BLaER1 treated with 17β-estradiol and CSF1 and Interleukin-3, amounts not matched to agents 10 nM and 100 nM (cell line): ENCODE measurements around the gene ITPRIPL2.

Experiments used
- H3K27ac ChIP-seq, 11 experiments: shearing (Covaris generic); formaldehyde crosslinking; 2 replicates each; pipeline ENCODE4 v1.8.1; 2022
- H3K27me3 ChIP-seq, 11 experiments: shearing (Covaris generic); formaldehyde crosslinking; 2 replicates each; pipeline ENCODE4 v1.8.1; 2022
- H3K36me3 ChIP-seq, 11 experiments: shearing (Covaris generic); formaldehyde crosslinking; 2 replicates each; pipeline ENCODE4 v1.8.1; 2022
- H3K4me1 ChIP-seq, 10 experiments: shearing (Covaris generic); formaldehyde crosslinking; 2 replicates each; pipeline ENCODE4 v1.8.1; 2022
- H3K4me2 ChIP-seq, 11 experiments: shearing (Covaris generic); formaldehyde crosslinking; 2 replicates each; pipeline ENCODE4 v1.8.1; 2022
- H3K4me3 ChIP-seq, 10 experiments: shearing (Covaris generic); formaldehyde crosslinking; 2 replicates each; pipeline ENCODE4 v1.8.1; 2022
- H3K9ac ChIP-seq, 11 experiments: shearing (Covaris generic); formaldehyde crosslinking; 2 replicates each; pipeline ENCODE4 v1.8.1; 2022
- H3K9me3 ChIP-seq, 11 experiments: shearing (Covaris generic); formaldehyde crosslinking; replicated peaks in 1 of 11; 2 replicates each; pipeline ENCODE4 v1.8.1; 2022
- H4K20me1 ChIP-seq, 11 experiments: shearing (Covaris generic); formaldehyde crosslinking; 2 replicates each; pipeline ENCODE4 v1.8.1; 2022
- Cebpa-rat ChIP-seq, 11 experiments: shearing (Covaris generic); IDR thresholded peaks; 2 replicates each; pipeline ENCODE4 v1.8.1; 2022

The ITPRIPL2 gene

DNA sequence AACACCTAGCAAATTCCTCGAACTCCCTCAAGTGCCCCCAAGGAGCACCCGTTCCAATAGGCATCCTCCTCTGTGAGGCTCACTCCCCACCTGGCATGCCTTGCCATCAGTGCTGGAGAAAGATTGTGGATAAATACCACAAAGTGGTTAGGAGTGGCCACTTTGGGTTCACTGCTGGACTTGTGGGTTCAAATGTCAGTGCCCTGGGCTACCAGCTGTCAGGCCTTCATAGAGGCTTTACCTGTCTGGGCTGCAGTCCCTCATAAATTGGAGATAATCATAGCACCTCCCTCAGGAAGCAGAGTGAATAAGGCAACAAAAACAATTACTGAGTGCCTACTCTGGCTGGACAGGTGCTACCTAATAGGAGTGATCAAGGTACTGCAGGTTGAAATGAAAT, 52.7 kb downstream of the ITPRIPL2 start:
- H3K27ac ChIP-seq, result no peak overlapping the region
- H3K9me3 ChIP-seq, result no peaks in the 10 kb centered on the region
- peaks cover 4 to 22% (median 9%) of the 10 kb centered on the region in 11 experiments; a peak in 16 of 22 replicates for H3K27me3 ChIP-seq
- H3K4me2 ChIP-seq, result no peak overlapping the region
- H3K36me3 ChIP-seq, result no peaks in the 10 kb centered on the region
- no peak overlapping the region for H3K4me3 ChIP-seq
- no peak overlapping the region for H3K9ac ChIP-seq
- TF ChIP-seq Cebpa-rat (IDR thresholded peaks at IDR 0.05), result no peak
- no peaks in the 10 kb centered on the region for H4K20me1 ChIP-seq
- no peaks in the 10 kb centered on the region for H3K4me1 ChIP-seq

DNA sequence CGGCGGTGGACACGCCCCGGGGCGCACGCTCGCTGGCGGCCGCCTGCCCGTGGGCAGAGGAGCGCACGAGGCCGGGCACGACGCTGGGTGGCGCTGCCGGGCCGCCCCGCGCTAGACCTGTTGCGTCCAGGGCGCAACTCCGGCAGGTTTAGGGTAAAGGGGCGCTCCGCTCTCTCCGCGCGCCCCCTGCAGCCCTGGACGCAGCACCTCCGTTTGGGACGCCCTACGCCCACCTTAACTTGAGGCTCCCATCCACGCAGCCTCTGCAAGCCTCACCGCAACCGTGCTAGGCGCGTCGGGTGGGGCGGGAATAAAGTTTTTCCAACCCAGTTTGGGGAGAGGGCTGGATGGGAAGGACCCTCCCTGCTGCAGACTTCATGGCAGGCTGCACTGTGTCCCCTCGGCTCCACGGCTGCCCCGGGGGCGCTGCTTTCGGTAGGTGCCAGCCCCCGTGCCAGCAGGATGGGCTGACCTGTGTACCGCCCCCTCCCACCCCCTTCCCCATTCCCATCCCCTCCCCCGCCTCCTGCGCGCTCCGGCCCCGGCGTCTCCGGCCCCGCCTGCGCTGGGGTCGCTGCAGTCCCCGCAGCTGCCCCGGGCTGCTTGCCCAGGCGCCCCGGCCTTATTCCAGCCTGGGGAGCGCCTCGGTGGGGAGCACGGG, 54.1 kb downstream of the ITPRIPL2 start, which contains the start of gene SYT17:
SYT17 (plus strand) TSS at position 531 of the 661 bp plus-strand sequence. CDS start 407 bp downstream, outside the sequence.
- Histone ChIP-seq H3K36me3 (no peaks in the 10 kb centered on the region), H3K4me2 (no peak within 1 kb of the TSS), H3K9me3 (no peaks in the 10 kb centered on the region), H3K27ac (no peak within 1 kb of the TSS), H4K20me1 (no peaks in the 10 kb centered on the region), H3K9ac (no peak within 1 kb of the TSS), H3K4me3 (no peak within 1 kb of the TSS), H3K27me3 (peaks cover 4 to 22% (median 9%) of the 10 kb centered on the region in 11 experiments; a peak in 16 of 22 replicates), H3K4me1 (peaks cover 0 to 10% (median 0%) of the 10 kb centered on the region in 10 experiments; a peak in 6 of 20 replicates)
- no peak for TF ChIP-seq Cebpa-rat (IDR thresholded peaks at IDR 0.05)

DNA sequence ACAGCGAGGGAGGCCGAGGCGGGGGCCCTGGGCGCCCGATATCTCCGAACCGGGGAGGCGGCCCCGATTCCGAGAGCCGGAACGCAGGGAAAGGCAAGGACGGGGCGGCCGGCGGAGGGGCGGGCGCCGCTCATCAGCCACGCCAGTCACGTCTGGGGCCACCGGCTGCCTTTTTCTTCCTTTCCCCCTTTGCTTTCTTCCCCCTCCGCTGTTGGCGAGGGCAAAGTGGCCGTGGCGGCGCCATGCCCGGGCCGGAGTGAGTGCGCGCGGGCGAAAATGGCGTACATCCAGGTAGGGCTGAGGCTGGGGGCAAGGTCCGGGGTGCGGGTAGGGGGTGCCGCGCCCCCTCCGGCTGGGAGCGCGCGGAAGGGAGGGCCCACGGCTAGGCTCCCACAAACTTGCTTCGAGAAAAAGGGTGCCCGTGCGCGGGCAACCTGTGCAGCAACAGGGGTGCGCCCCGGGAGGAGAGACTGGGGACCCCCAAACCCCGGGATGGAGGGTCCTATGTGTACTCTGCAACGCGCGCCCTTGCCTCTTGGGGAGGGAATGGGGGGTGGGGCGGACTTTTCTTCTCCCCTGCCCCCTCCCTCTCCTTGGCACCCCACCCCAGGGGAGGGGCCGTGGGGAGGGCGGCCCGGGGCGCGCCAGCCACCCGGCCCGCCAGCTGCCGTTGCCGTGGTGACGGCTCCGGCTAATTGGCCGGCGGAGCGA, 54.8 kb downstream of the ITPRIPL2 start:
- peaks cover 4 to 22% (median 9%) of the 10 kb centered on the region in 11 experiments; a peak in 16 of 22 replicates for H3K27me3 ChIP-seq
- H3K4me1 ChIP-seq, result peaks cover 0 to 10% (median 0%) of the 10 kb centered on the region in 10 experiments; a peak in 6 of 20 replicates
- H3K36me3 ChIP-seq, result no peaks in the 10 kb centered on the region
- no peaks in the 10 kb centered on the region for H4K20me1 ChIP-seq
- H3K9me3 ChIP-seq, result no peaks in the 10 kb centered on the region
- no peak overlapping the region for H3K9ac ChIP-seq
- no peak overlapping the region for H3K4me3 ChIP-seq
- no peak overlapping the region for H3K4me2 ChIP-seq
- no peak overlapping the region for H3K27ac ChIP-seq
- TF ChIP-seq Cebpa-rat (IDR thresholded peaks at IDR 0.05), result no peak

DNA sequence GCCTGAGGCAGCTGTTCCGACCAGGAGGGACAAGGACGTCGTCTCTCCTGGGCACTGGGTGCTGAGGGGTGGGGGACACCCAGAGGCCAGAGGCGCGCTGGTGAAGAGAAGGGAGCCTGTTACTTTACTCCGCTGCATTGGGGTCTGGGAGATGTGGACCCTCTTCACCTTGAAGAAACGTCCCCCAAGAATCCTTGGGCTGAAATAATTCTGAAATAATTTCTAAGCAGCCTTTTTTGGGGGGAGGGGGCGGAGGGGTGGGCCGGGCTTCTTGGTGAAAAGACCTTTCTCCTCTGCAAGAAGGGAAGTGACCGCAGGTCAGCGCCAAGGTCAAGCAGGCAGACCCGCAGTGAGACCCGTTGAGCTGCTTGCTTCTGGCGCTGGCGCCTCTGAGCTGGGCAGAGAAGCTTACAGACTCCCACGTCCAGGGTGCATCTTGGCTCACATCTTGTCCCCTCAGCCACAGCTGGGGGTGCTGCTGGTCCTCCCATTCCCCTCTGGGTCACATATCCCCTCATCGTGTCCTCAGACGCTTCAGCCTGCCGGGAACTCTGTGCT, 55.4 kb downstream of the ITPRIPL2 start:
- Histone ChIP-seq H4K20me1 (no peaks in the 10 kb centered on the region), H3K27ac (no peak overlapping the region), H3K36me3 (no peaks in the 10 kb centered on the region), H3K4me1 (peaks cover 0 to 10% (median 0%) of the 10 kb centered on the region in 10 experiments; a peak in 6 of 20 replicates), H3K9me3 (no peaks in the 10 kb centered on the region), H3K4me2 (no peak overlapping the region), H3K4me3 (no peak overlapping the region), H3K9ac (no peak overlapping the region), H3K27me3 (peaks cover 4 to 22% (median 9%) of the 10 kb centered on the region in 11 experiments; a peak in 16 of 22 replicates)
- no peak for TF ChIP-seq Cebpa-rat (IDR thresholded peaks at IDR 0.05)

- no peaks in the 10 kb centered on the region for H4K20me1 ChIP-seq
- H3K4me3 ChIP-seq, result no peak overlapping the region
- H3K9me3 ChIP-seq, result no peaks in the 10 kb centered on the region
- peaks cover 4 to 22% (median 9%) of the 10 kb centered on the region in 11 experiments; a peak in 16 of 22 replicates for H3K27me3 ChIP-seq
- H3K9ac ChIP-seq, result no peak overlapping the region
- H3K36me3 ChIP-seq, result no peaks in the 10 kb centered on the region
- no peak overlapping the region for H3K27ac ChIP-seq
- peaks cover 0 to 11% (median 0%) of the 10 kb centered on the region in 10 experiments; a peak in 8 of 20 replicates for H3K4me1 ChIP-seq
- no peak overlapping the region for H3K4me2 ChIP-seq
- TF ChIP-seq Cebpa-rat (IDR thresholded peaks at IDR 0.05), result no peak
These were observed 56.4 kb downstream of the ITPRIPL2 start for GRCh38 chr16:19170043-19170655.
